Measurements from ENCODE around the gene SULT4A1. TPM values are rescaled to one million over a fixed set of nuclear protein-coding genes. Genes with fewer than 3 reads are reported as not detected.

SULT4A1 gene
- total and polyA plus RNA-seq, 10 donors, result 0.35 to 5.1 (median 1.7) TPM

DNA sequence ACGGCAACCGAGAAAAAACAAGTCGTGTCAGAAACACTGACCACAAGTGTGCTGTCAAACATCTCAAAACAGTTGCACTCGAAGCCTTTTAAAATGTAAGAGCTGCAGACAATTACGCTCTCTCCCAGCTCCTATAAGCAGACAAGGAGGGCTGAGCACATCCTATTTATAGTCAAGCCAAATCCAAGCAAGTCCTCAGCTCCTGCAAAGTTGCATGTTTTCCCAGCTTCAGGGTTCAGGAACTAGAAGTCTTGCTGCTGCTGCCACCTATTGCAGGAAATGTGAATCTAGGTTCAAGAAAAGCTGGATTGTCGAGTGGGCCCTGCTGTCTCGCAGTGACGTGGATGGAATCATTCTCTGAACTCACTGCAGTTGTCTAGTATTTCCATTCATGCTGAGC lies 65.7 kb downstream of the SULT4A1 start:
- H3K4me1 ChIP-seq, result no peaks in the 10 kb centered on the region
- H3K27me3 ChIP-seq (replicated peaks in 1 of 7), result peaks cover 0 to 7% (median 0%) of the 10 kb centered on the region in 7 donors
- peaks cover 4 to 22% (median 19%) of the 10 kb centered on the region in 8 donors for H3K9me3 ChIP-seq
- no peak overlapping the region for H3K27ac ChIP-seq
- DNase-seq, result no peak
- intact Hi-C loops (cut with DNase I; ENCODE audit: low total_unique reads), result no loop called here
- no peaks in the 10 kb centered on the region for H3K36me3 ChIP-seq
- WGBS, 5 donors, result 73 to 86% (median 76%) methylated on average over 8 of the region's 8 CpGs
- no peak overlapping the region for H3K4me3 ChIP-seq
- TF ChIP-seq POLR2AphosphoS5 (IDR thresholded peaks at IDR 0.05) (no peak), CTCF (IDR thresholded peaks at IDR 0.05 in 8 of 11, conservative IDR thresholded peaks at IDR 0.05 in 3 of 11) (peak in 1 of 11 experiments; percentile 22)

GRCh38 chr22:43795320-43795719 lies 67.0 kb downstream of the SULT4A1 start:
- H3K27ac ChIP-seq, result no peak overlapping the region
- no peak overlapping the region for H3K4me3 ChIP-seq
- WGBS, 5 donors, result 83 to 92% (median 85%) methylated on average over 7 of the region's 7 CpGs
- no peak for DNase-seq
- H3K27me3 ChIP-seq (replicated peaks in 1 of 7), result peaks cover 0 to 6% (median 0%) of the 10 kb centered on the region in 7 donors
- TF ChIP-seq POLR2AphosphoS5 (IDR thresholded peaks at IDR 0.05) (no peak), CTCF (IDR thresholded peaks at IDR 0.05 in 8 of 11, conservative IDR thresholded peaks at IDR 0.05 in 3 of 11) (no peak), POLR2A (IDR thresholded peaks at IDR 0.05) (no peak)
- intact Hi-C loops (cut with DNase I; ENCODE audit: low total_unique reads), result no loop called here
- no peaks in the 10 kb centered on the region for H3K36me3 ChIP-seq
- H3K4me1 ChIP-seq, result no peaks in the 10 kb centered on the region
- H3K9me3 ChIP-seq, result peaks cover 0 to 9% (median 6%) of the 10 kb centered on the region in 8 donors

DNA sequence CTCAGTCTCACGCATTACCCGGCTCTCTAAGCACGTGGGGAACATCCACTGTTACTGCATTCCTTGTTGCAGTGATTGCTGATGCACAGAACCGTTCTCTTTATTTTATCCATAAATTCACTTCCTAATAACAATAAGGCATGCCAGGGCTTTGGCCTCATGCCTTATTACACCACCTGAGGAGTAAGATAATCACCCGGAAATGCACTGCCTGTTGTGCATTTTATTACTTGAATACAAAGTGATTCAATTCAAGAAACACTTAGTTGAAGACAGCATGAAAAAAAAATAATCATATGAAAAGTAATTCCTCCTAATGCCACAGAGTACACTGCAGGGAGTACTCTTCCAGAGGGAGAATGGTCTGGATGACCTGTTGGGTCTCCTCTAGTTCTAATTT lies 69.4 kb downstream of the SULT4A1 start:
- no peaks in the 10 kb centered on the region for H3K9me3 ChIP-seq
- 68 to 93% (median 71%) methylated on average over 5 of the region's 5 CpGs for WGBS, 5 donors
- H3K4me3 ChIP-seq, result no peak overlapping the region
- TF ChIP-seq POLR2A (IDR thresholded peaks at IDR 0.05) (no peak), CTCF (IDR thresholded peaks at IDR 0.05 in 8 of 11, conservative IDR thresholded peaks at IDR 0.05 in 3 of 11) (no peak), POLR2AphosphoS5 (IDR thresholded peaks at IDR 0.05) (no peak)
- H3K27ac ChIP-seq, result no peak overlapping the region
- H3K27me3 ChIP-seq (replicated peaks in 1 of 7), result no peaks in the 10 kb centered on the region
- no peak for DNase-seq
- intact Hi-C loops (cut with DNase I; ENCODE audit: low total_unique reads), result no loop called here
- no peaks in the 10 kb centered on the region for H3K36me3 ChIP-seq
- no peaks in the 10 kb centered on the region for H3K4me1 ChIP-seq

GRCh38 chr22:43789452-43789851 lies 72.9 kb downstream of the SULT4A1 start:
- H3K9me3 ChIP-seq, result no peaks in the 10 kb centered on the region
- H3K36me3 ChIP-seq, result no peaks in the 10 kb centered on the region
- no peaks in the 10 kb centered on the region for H3K4me1 ChIP-seq
- H3K27ac ChIP-seq, result no peak overlapping the region
- DNase-seq, result no peak
- H3K4me3 ChIP-seq, result no peak overlapping the region
- intact Hi-C loops (cut with DNase I; ENCODE audit: low total_unique reads), result no loop called here
- WGBS, 5 donors, result 64 to 86% (median 81%) methylated on average over 7 of the region's 7 CpGs
- no peaks in the 10 kb centered on the region for H3K27me3 ChIP-seq (replicated peaks in 1 of 7)
- TF ChIP-seq POLR2AphosphoS5 (IDR thresholded peaks at IDR 0.05) (peak in 1 of 3 donors; percentile 27), POLR2A (IDR thresholded peaks at IDR 0.05) (no peak)

GRCh38 chr22:43783777-43784176 lies 78.5 kb downstream of the SULT4A1 start:
- intact Hi-C loops (cut with DNase I; ENCODE audit: low total_unique reads), result no loop called here
- Histone ChIP-seq H3K27me3 (replicated peaks in 1 of 7) (no peaks in the 10 kb centered on the region), H3K9me3 (no peaks in the 10 kb centered on the region), H3K27ac (no peak overlapping the region), H3K36me3 (no peaks in the 10 kb centered on the region), H3K4me3 (no peak overlapping the region), H3K4me1 (no peaks in the 10 kb centered on the region)
- no peak for DNase-seq
- 85 to 100% (median 97%) methylated on average over 2 of the region's 2 CpGs for WGBS, 5 donors
- TF ChIP-seq CTCF (IDR thresholded peaks at IDR 0.05 in 8 of 11, conservative IDR thresholded peaks at IDR 0.05 in 3 of 11), result no peak
- TF ChIP-seq POLR2AphosphoS5 (IDR thresholded peaks at IDR 0.05), result no peak
- no peak for TF ChIP-seq POLR2A (IDR thresholded peaks at IDR 0.05)

All from spleen (tissue), 11 donors.